Caco-2 (cell line): ENCODE results near the gene ADCY5. TPM values are rescaled to one million over a fixed set of nuclear protein-coding genes. Genes with fewer than 3 reads are reported as not detected.
A peak's percentile ranks its signal among the peaks of the same experiment; 100 is the strongest.

Experiments used
- BruUV-seq: library from RNA; stranded (reverse); fragments of 400-500 nt; replicated peaks from 2 replicates; lab custom pipeline; 2021; lab: Mats Ljungman, UMichigan
- CTCF ChIA-PET: fragments of 300-600 bp; sonication (Branson Sonifier 250); formaldehyde crosslinking; loops from one replicate; lab custom pipeline; 2022; ENCODE audit warnings: antibody characterized with exemption; lab: Charles Lee
- POLR2A ChIA-PET: fragments of 300-600 bp; sonication (Branson Sonifier 250); formaldehyde crosslinking; loops from one replicate; lab custom pipeline; 2022; ENCODE audit warnings: antibody characterized with exemption; lab: Charles Lee
- DNase-seq, 2 experiments: peaks; one replicate each; pipeline versions ENCODE4 v3.0.0 to v3.0.0-alpha.2; 2020 to 2022
- H3K27me3 ChIP-seq: replicated peaks from 2 replicates; pipeline ENCODE4 v1.6.0; 2011; ENCODE audit warnings: low read length; ENCODE audit not compliant: control insufficient read depth, insufficient read depth
- H3K36me3 ChIP-seq: 2 replicates; pipeline ENCODE4 v1.5.1; 2011; ENCODE audit warnings: low read length; ENCODE audit not compliant: control insufficient read depth, insufficient read depth
- H3K4me1 ChIP-seq: fragments of 250-450 bp; sonication (Bioruptor Pico); 2 replicates; pipeline ENCODE4 v1.5.1; 2020; ENCODE audit warnings: mild to moderate bottlenecking
- H3K4me3 ChIP-seq: 2 replicates; pipeline ENCODE4 v1.5.1; 2011; ENCODE audit warnings: low read depth, mild to moderate bottlenecking, control low read depth, low read length
- H3K9me3 ChIP-seq: fragments of 250-450 bp; sonication (Bioruptor Pico); 2 replicates; pipeline ENCODE4 v1.5.1; 2020; ENCODE audit warnings: mild to moderate bottlenecking, moderate library complexity
- H3K27ac Mint-ChIP-seq: one replicate; pipeline ENCODE4 v1.8.0; 2022; ENCODE audit warnings: mixed read lengths; ENCODE audit not compliant: unreplicated experiment
- H3K27me3 Mint-ChIP-seq: one replicate; pipeline ENCODE4 v1.8.0; 2022; ENCODE audit warnings: mixed read lengths; ENCODE audit not compliant: insufficient read depth, unreplicated experiment
- H3K36me3 Mint-ChIP-seq: one replicate; pipeline ENCODE4 v1.8.0; 2022; ENCODE audit warnings: mild to moderate bottlenecking, mixed read lengths; ENCODE audit not compliant: insufficient read depth, unreplicated experiment
- H3K4me1 Mint-ChIP-seq: one replicate; pipeline ENCODE4 v1.8.0; 2022; ENCODE audit warnings: low read depth, mixed read lengths; ENCODE audit not compliant: unreplicated experiment
- H3K4me3 Mint-ChIP-seq: one replicate; pipeline ENCODE4 v1.8.0; 2022; ENCODE audit warnings: mild to moderate bottlenecking, moderate library complexity, mixed read lengths; ENCODE audit not compliant: unreplicated experiment
- H3K9me3 Mint-ChIP-seq: one replicate; pipeline ENCODE4 v1.8.0; 2022; ENCODE audit warnings: mixed read lengths; ENCODE audit not compliant: unreplicated experiment
- CTCF ChIP-seq, 2 experiments: fragments of 200-600 bp in 1 of 2; IDR thresholded peaks; 1 replicate in 1 of 2; 2 replicates in 1 of 2; pipeline versions ENCODE4 v1.5.1 to v1.8.0; 2011 to 2022; ENCODE audit warnings: antibody characterized with exemption in 1 of 2, control low read depth in 1 of 2, inconsistent platforms in 1 of 2, low read depth in 1 of 2, low read length in 1 of 2, mild to moderate bottlenecking in 1 of 2, moderate library complexity in 1 of 2; ENCODE audit not compliant: insufficient read depth in 1 of 2, severe bottlenecking in 1 of 2, unreplicated experiment in 1 of 2
- intact Hi-C: fragments of 100-400 bp; cut with micrococcal nuclease; formaldehyde crosslinking; loops from one replicate; pipeline ENCODE4 v1.10.0; 2022; ENCODE audit not compliant: unreplicated experiment
- total RNA-seq: library from RNA; stranded (reverse); gene quantifications from 2 replicates; pipeline ENCODE4 v1.2.3, GENCODE V29; 2022

The ADCY5 gene
- total RNA-seq, 1 experiment from 2014 or later: 0.91 TPM

DNA sequence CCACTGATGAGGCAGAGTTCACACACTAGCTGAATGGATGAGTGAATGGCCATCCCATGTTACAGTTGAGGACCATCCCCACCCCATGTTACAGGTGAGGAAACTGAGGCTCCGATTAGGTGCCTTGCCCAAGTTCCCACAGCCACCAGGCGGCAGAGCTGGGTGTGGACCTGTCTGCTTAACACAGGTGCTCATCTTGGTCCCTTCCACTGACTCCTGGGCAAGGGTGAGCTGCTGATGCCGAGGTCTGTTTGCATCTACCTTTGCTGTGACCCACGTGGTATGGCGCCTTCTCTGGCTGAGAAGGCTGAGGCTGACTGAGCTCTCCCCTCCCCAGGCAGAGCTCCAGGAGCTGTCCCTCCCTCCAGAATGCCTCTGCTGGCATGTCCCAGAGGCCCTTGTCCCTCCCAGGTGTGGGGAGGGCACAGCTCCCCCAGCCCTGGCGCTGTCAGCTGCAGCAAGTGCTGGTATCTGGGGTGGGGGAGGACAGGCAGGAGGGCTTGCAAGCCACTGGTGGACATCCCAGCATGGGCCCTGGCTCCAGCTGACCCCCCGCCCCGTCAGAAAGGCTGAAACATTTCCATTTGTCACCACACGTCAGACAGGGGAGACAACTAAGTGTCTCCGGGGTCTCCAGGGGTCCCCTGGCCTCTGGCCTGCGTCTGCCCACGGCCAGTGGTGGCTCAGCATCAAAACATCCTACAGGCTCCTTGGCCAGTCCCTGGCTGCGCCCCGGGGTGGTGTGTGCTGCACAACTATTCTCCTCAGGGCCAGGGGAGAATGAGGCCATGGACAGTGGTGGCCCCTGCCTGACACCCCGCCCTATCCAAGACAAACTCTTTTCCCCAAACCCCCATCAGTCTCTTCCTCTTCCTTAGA lies 105.4 kb downstream of the ADCY5 start:
- no peak for TF ChIP-seq CTCF (IDR thresholded peaks at IDR 0.05; ENCODE audit: insufficient read depth in 1 of 2, low read depth in 1 of 2, low read length in 1 of 2, severe bottlenecking in 1 of 2, unreplicated experiment in 1 of 2)
- no peaks in the 10 kb centered on the region for H3K9me3 Mint-ChIP-seq
- no peaks in the 10 kb centered on the region for H3K27me3 Mint-ChIP-seq
- Histone ChIP-seq H3K4me3 (no peak overlapping the region), H3K36me3 (no peaks in the 10 kb centered on the region), H3K4me1 (no peaks in the 10 kb centered on the region), H3K27me3 (no peaks in the 10 kb centered on the region), H3K9me3 (no peaks in the 10 kb centered on the region)
- no TSS peak for BruUV-seq
- peaks cover 4% of the 10 kb centered on the region for H3K4me1 Mint-ChIP-seq
- DNase-seq: no peak
- H3K4me3 Mint-ChIP-seq: no peak overlapping the region
- H3K27ac Mint-ChIP-seq: no peak overlapping the region
- ChIA-PET POLR2A (no interaction called here), CTCF (no interaction called here)
- intact Hi-C loops: no loop called here
- no peaks in the 10 kb centered on the region for H3K36me3 Mint-ChIP-seq

DNA sequence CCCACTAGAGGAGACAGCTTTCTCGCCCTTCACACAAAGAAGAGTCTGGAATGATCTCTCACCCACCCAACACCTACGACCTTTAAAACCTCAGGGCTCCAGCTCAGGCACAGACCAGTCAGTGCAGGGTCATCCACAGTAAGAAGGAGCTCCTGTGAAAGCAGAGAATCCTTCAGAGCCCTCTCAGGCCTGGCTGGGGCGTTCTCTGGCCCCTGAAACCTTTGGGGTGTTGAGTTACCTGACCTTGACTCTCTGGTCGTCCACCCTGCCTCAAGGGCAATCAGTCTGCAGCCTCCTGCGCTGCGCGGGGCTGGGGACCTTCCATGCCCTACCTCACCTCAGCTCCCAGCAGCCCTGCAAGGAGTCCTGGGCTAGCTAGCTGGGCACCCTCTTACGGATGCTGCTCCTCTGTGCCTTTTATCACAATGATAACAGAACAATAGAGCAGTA lies 106.2 kb downstream of the ADCY5 start:
- Histone ChIP-seq H3K9me3 (no peaks in the 10 kb centered on the region), H3K27me3 (no peaks in the 10 kb centered on the region), H3K36me3 (no peaks in the 10 kb centered on the region), H3K4me1 (no peaks in the 10 kb centered on the region), H3K4me3 (no peak overlapping the region)
- BruUV-seq: no TSS peak
- Mint-ChIP-seq H3K36me3 (no peaks in the 10 kb centered on the region), H3K4me1 (peaks cover 4% of the 10 kb centered on the region), H3K9me3 (no peaks in the 10 kb centered on the region), H3K4me3 (no peak overlapping the region), H3K27me3 (no peaks in the 10 kb centered on the region), H3K27ac (no peak overlapping the region)
- intact Hi-C loops: no loop called here
- peak in 1 of 2 experiments; percentile 19 for DNase-seq
- POLR2A ChIA-PET: no interaction called here
- CTCF ChIA-PET: no interaction called here
- no peak for TF ChIP-seq CTCF (IDR thresholded peaks at IDR 0.05; ENCODE audit: insufficient read depth in 1 of 2, low read depth in 1 of 2, low read length in 1 of 2, severe bottlenecking in 1 of 2, unreplicated experiment in 1 of 2)

- Histone ChIP-seq H3K9me3 (no peaks in the 10 kb centered on the region), H3K4me1 (no peaks in the 10 kb centered on the region), H3K4me3 (no peak overlapping the region), H3K36me3 (no peaks in the 10 kb centered on the region), H3K27me3 (no peaks in the 10 kb centered on the region)
- Mint-ChIP-seq H3K9me3 (no peaks in the 10 kb centered on the region), H3K36me3 (no peaks in the 10 kb centered on the region), H3K4me1 (peaks cover 4% of the 10 kb centered on the region), H3K27ac (no peak overlapping the region), H3K4me3 (no peak overlapping the region), H3K27me3 (no peaks in the 10 kb centered on the region)
- ChIA-PET CTCF (no interaction called here), POLR2A (no interaction called here)
- intact Hi-C loops: no loop called here
- DNase-seq: no peak
- TF ChIP-seq CTCF (IDR thresholded peaks at IDR 0.05; ENCODE audit: insufficient read depth in 1 of 2, low read depth in 1 of 2, low read length in 1 of 2, severe bottlenecking in 1 of 2, unreplicated experiment in 1 of 2): no peak
- no TSS peak for BruUV-seq
Observed at GRCh38 chr3:123341871-123342630, 106.8 kb downstream of the ADCY5 start.
